Body of pancreas (tissue), 4 donors: ENCODE data around the gene ZNF773.

ENCODE experiments used
- CTCF ChIP-seq, 7 experiments: fragments of 450-650 bp in 4 of 7; fragments of 200-600 bp in 3 of 7; sonication (generic) in 3 of 7; IDR thresholded peaks; one replicate each; pipeline ENCODE4 v1.5.1; 2016 to 2019; ENCODE audit warnings: antibody characterized with exemption in 7 of 7
- POLR2A ChIP-seq, 3 donors: fragments of 450-650 bp; IDR thresholded peaks; one replicate each; pipeline ENCODE4 v1.6.1; 2016; ENCODE audit warnings: antibody characterized with exemption in 3 of 3, mild to moderate bottlenecking in 2 of 3

- TF ChIP-seq CTCF (IDR thresholded peaks at IDR 0.05) (peak in 3 of 7 experiments; percentile 5 to 20 (median 12)), POLR2A (IDR thresholded peaks at IDR 0.05) (peak; percentile 45 to 84 (median 81))
Observed at GRCh38 chr19:57487477-57488298, 12.1 kb upstream of the ZNF773 start, which contains the start of gene ZNF419.
